ENCODE results near the gene ZGPAT. TPM values are rescaled to one million over a fixed set of nuclear protein-coding genes. Genes with fewer than 3 reads are reported as not detected.

The ZGPAT gene
- total and polyA plus RNA-seq, 2 of the 13 experiments (the other 11 are each of a cell fraction or from before 2014, with no cell fraction given): 23.0 to 41.9 TPM

GRCh38 chr20:63689046-63690002 is 18.5 kb upstream of the ZGPAT start:
- Histone ChIP-seq H3K36me3 (replicated peaks in 1 of 2; ENCODE audit: control insufficient read depth in 1 of 2, insufficient read depth in 2 of 2, low read length in 2 of 2) (peaks cover 3 to 4% of the 10 kb centered on the region in 2 experiments; a peak in 3 of 5 replicates), H3K9me3 (ENCODE audit: low read length) (no peaks in the 10 kb centered on the region), H3K4me3 (replicated peaks in 1 of 3; ENCODE audit: insufficient read depth in 1 of 3, low read depth in 2 of 3, low read length in 3 of 3) (no peak overlapping the region), H2AFZ (ENCODE audit: low read length) (no peak overlapping the region), H3K4me1 (ENCODE audit: insufficient read depth, low read length) (no peaks in the 10 kb centered on the region), H3K27ac (ENCODE audit: extremely low read length, insufficient read depth, low read length) (no peak overlapping the region), H3K79me2 (ENCODE audit: insufficient read depth, low read length) (no peaks in the 10 kb centered on the region), H4K20me1 (ENCODE audit: insufficient read depth, low read length) (no peaks in the 10 kb centered on the region; the same call in 1 of the 2 replicates), H3K9ac (ENCODE audit: insufficient read depth, low read depth, low read length) (no peak overlapping the region), H3K4me2 (ENCODE audit: low read depth, low read length) (no peak overlapping the region), H3K27me3 (ENCODE audit: control insufficient read depth in 1 of 2, insufficient read depth in 2 of 2, low read length in 2 of 2) (no peaks in the 10 kb centered on the region)
- DNase-seq (ENCODE audit: low spot score): no peak
- BruUV-seq (replicated peaks): no TSS peak
- ChIA-PET CTCF (ENCODE audit: low intra/inter-chr PET ratio, low total read pairs) (no interaction called here), POLR2A (no interaction called here)
- no peak for FAIRE-seq
- 96% methylated on average over 28 of the region's 44 CpGs for WGBS (ENCODE audit: low lambda C conversion rate)
- intact Hi-C loops (cut with micrococcal nuclease; ENCODE audit: unreplicated experiment): no loop called here
- in situ Hi-C loops (cut with HindIII; ENCODE audit: extremely low pct_ligation_motif_present, low pct_unique_long_range_greater_than_20kb): no loop called here
- no peak for ATAC-seq
- TF ChIP-seq NFE2 (CRISPR knock-in tag; IDR thresholded peaks at IDR 0.05) (no peak), ZFP90 (CRISPR knock-in tag; IDR thresholded peaks at IDR 0.05; ENCODE audit: borderline replicate concordance) (0 out of 2 replicates have a peak, but pooled peaks have one; percentile 27), TOE1 (CRISPR knock-in tag; IDR thresholded peaks at IDR 0.05) (no peak), CHCHD3 (CRISPR knock-in tag; IDR thresholded peaks at IDR 0.05) (0 out of 2 replicates have a peak, but pooled peaks have one; percentile 22), FOSL2 (CRISPR knock-in tag; IDR thresholded peaks at IDR 0.05) (no peak), ZNF607 (CRISPR knock-in tag; IDR thresholded peaks at IDR 0.05; ENCODE audit: borderline replicate concordance) (no peak), POLR2A (IDR thresholded peaks at IDR 0.05; ENCODE audit: insufficient read depth in 1 of 2, low read depth in 2 of 2, low read length in 2 of 2) (peak in 1 of 2 experiments; percentile 27; a peak in 1 of 4 replicates), ZNF407 (CRISPR knock-in tag; IDR thresholded peaks at IDR 0.05; ENCODE audit: not compliant biosample characterization) (peak; percentile 42), TCF7L2 (IDR thresholded peaks at IDR 0.05; ENCODE audit: low read depth, low read length) (no peak), ARID5B (CRISPR knock-in tag; IDR thresholded peaks at IDR 0.05) (no peak), FIP1L1 (IDR thresholded peaks at IDR 0.05; ENCODE audit: borderline replicate concordance, insufficient read depth, low read depth, low read length) (no peak)
